ENCODE results near the gene KRTAP4-2.
"Not testable (repeated sequence)": the region's sequence is repeated elsewhere in the genome, so short reads cannot be mapped to it uniquely, and the experiment has no call there.

GRCh38 chr17:41226598-41227095 is 48.6 kb upstream of the KRTAP4-2 start, which contains the start of gene KRTAP9-2:
- TF ChIP-seq POLR2AphosphoS5 (IDR thresholded peaks at IDR 0.05; ENCODE audit: low read depth); CTCF (IDR thresholded peaks at IDR 0.05; ENCODE audit: insufficient read depth, low read length); REST (IDR thresholded peaks at IDR 0.05; ENCODE audit: insufficient replicate concordance, low read depth): not testable (repeated sequence)
